Loucy (cell line): ENCODE results near the gene PLD2.

Source experiments
- H2AFZ ChIP-seq: fragments of 200-600 bp; sonication (generic); 2 replicates; pipeline ENCODE4 v1.6.0; 2016; ENCODE audit warnings: antibody characterized with exemption, mild to moderate bottlenecking, low read length, moderate library complexity
- H3F3A ChIP-seq: fragments of 200-600 bp; 2 replicates; pipeline ENCODE4 v1.6.0; 2016; ENCODE audit warnings: antibody characterized with exemption, low read depth, mild to moderate bottlenecking
- H3K27me3 ChIP-seq: fragments of 200-600 bp; sonication (generic); 2 replicates; pipeline ENCODE4 v1.6.1; 2014; ENCODE audit warnings: low read length, mild to moderate bottlenecking; ENCODE audit not compliant: insufficient read depth, poor library complexity, severe bottlenecking
- H3K36me3 ChIP-seq: fragments of 200-600 bp; sonication (generic); 2 replicates; pipeline ENCODE4 v1.6.1; 2016; ENCODE audit warnings: low read length; ENCODE audit not compliant: insufficient read depth
- H3K4me1 ChIP-seq: fragments of 200-600 bp; sonication (generic); 2 replicates; pipeline ENCODE4 v1.5.1; 2014; ENCODE audit warnings: low read length, mild to moderate bottlenecking; ENCODE audit not compliant: insufficient read depth, poor library complexity, severe bottlenecking
- H3K4me2 ChIP-seq: fragments of 200-600 bp; sonication (generic); 2 replicates; pipeline ENCODE4 v1.6.0; 2014; ENCODE audit warnings: antibody characterized with exemption, low read length, low read depth, mild to moderate bottlenecking; ENCODE audit not compliant: poor library complexity, severe bottlenecking
- H3K4me3 ChIP-seq: fragments of 200-600 bp; sonication (generic); 2 replicates; pipeline ENCODE4 v1.5.1; 2014; ENCODE audit warnings: low read length, mild to moderate bottlenecking, mixed read lengths; ENCODE audit not compliant: poor library complexity, severe bottlenecking
- H3K79me2 ChIP-seq: fragments of 200-600 bp; sonication (generic); 2 replicates; pipeline ENCODE4 v1.6.1; 2014; ENCODE audit warnings: low read length; ENCODE audit not compliant: insufficient read depth
- H3K9ac ChIP-seq: fragments of 200-600 bp; sonication (generic); 2 replicates; pipeline ENCODE4 v1.6.0; 2014; ENCODE audit warnings: mild to moderate bottlenecking, low read depth, low read length, moderate library complexity; ENCODE audit not compliant: poor library complexity, severe bottlenecking
- H3K9me2 ChIP-seq: fragments of 200-600 bp; sonication (generic); replicated peaks from 2 replicates; pipeline ENCODE4 v1.6.1; 2016; ENCODE audit warnings: low read depth, low read length, mixed read lengths
- H3K9me3 ChIP-seq: fragments of 200-600 bp; sonication (generic); 2 replicates; pipeline ENCODE4 v1.6.1; 2014; ENCODE audit warnings: mild to moderate bottlenecking, antibody characterized with exemption, low read length, low read depth; ENCODE audit not compliant: insufficient read depth
- H4K20me1 ChIP-seq: fragments of 200-600 bp; sonication (generic); 2 replicates; pipeline ENCODE4 v1.6.0; 2014; ENCODE audit warnings: antibody characterized with exemption, low read length, mild to moderate bottlenecking; ENCODE audit not compliant: insufficient read depth, poor library complexity, severe bottlenecking
- CTCF ChIP-seq: fragments of 200-600 bp; sonication (generic); conservative IDR thresholded peaks from 2 replicates; pipeline ENCODE4 v1.5.1; 2014; ENCODE audit warnings: mild to moderate bottlenecking, antibody characterized with exemption, low read length
- EZH2phosphoT487 ChIP-seq: fragments of 200-600 bp; IDR thresholded peaks from 2 replicates; pipeline ENCODE4 v1.6.1; 2018; ENCODE audit warnings: antibody characterized with exemption, mild to moderate bottlenecking, moderate library complexity, borderline replicate concordance

Gene PLD2

GRCh38 chr17:4858068-4858881, 51.3 kb downstream of the PLD2 start:
- H3K79me2 ChIP-seq = 0 out of 2 replicates have a peak, but pooled peaks cover 3% of the 10 kb centered on the region
- H3K4me3 ChIP-seq = no peak overlapping the region
- no peak overlapping the region for H3K9ac ChIP-seq
- no peak overlapping the region for H3K4me2 ChIP-seq
- peaks cover 20% of the 10 kb centered on the region for H4K20me1 ChIP-seq
- no peak for TF ChIP-seq CTCF
- no peak for TF ChIP-seq EZH2phosphoT487
- peaks cover 3% of the 10 kb centered on the region; the same call in 1 of the 2 replicates for H3K36me3 ChIP-seq
- no peaks in the 10 kb centered on the region for H3K27me3 ChIP-seq
- no peaks in the 10 kb centered on the region for H3K9me2 ChIP-seq
- H3K9me3 ChIP-seq = no peaks in the 10 kb centered on the region
- H3F3A ChIP-seq = no peaks in the 10 kb centered on the region
- H2AFZ ChIP-seq = no peak overlapping the region
- peaks cover 5% of the 10 kb centered on the region for H3K4me1 ChIP-seq

GRCh38 chr17:4858882-4859260, 51.9 kb downstream of the PLD2 start:
- Histone ChIP-seq H2AFZ (no peak overlapping the region), H3K4me1 (peaks cover 5% of the 10 kb centered on the region), H3K9me2 (no peaks in the 10 kb centered on the region), H3K4me3 (no peak overlapping the region), H3K79me2 (0 out of 2 replicates have a peak, but pooled peaks cover 3% of the 10 kb centered on the region), H3K9ac (no peak overlapping the region), H4K20me1 (peaks cover 14% of the 10 kb centered on the region), H3K27me3 (no peaks in the 10 kb centered on the region), H3F3A (no peaks in the 10 kb centered on the region), H3K4me2 (no peak overlapping the region), H3K9me3 (no peaks in the 10 kb centered on the region), H3K36me3 (peaks cover 3% of the 10 kb centered on the region; the same call in 1 of the 2 replicates)
- TF ChIP-seq CTCF (no peak), EZH2phosphoT487 (no peak)

GRCh38 chr17:4859816-4860625, 53.1 kb downstream of the PLD2 start:
- no peak overlapping the region for H3K4me2 ChIP-seq
- H3K27me3 ChIP-seq = no peaks in the 10 kb centered on the region
- no peaks in the 10 kb centered on the region for H3K9me2 ChIP-seq
- H3K4me3 ChIP-seq = no peak overlapping the region
- peaks cover 5% of the 10 kb centered on the region for H3K4me1 ChIP-seq
- H3K79me2 ChIP-seq = no peaks in the 10 kb centered on the region
- no peaks in the 10 kb centered on the region for H3K9me3 ChIP-seq
- no peak overlapping the region for H3K9ac ChIP-seq
- no peak overlapping the region for H2AFZ ChIP-seq
- H4K20me1 ChIP-seq = peaks cover 6% of the 10 kb centered on the region
- TF ChIP-seq EZH2phosphoT487 (no peak), CTCF (no peak)
- peaks cover 3% of the 10 kb centered on the region; the same call in 1 of the 2 replicates for H3K36me3 ChIP-seq
- no peaks in the 10 kb centered on the region for H3F3A ChIP-seq
